ENCODE data around the gene DNAH7. TPM values are rescaled to one million over a fixed set of nuclear protein-coding genes. Genes with fewer than 3 reads are reported as not detected.

DNAH7 gene
- total RNA-seq, 1 donor from 2014 or later: 0.21 TPM

- no peaks in the 10 kb centered on the region for H3K27me3 ChIP-seq
- intact Hi-C loops (cut with DNase I): no loop called here
- DNase-seq (ENCODE audit: low spot score in 2 of 2): no peak
- no peaks in the 10 kb centered on the region for H3K36me3 ChIP-seq
- H3K27ac ChIP-seq: no peak overlapping the region
- H3K4me3 ChIP-seq: no peak overlapping the region
- no peaks in the 10 kb centered on the region for H3K9me3 ChIP-seq
- H3K4me1 ChIP-seq: no peaks in the 10 kb centered on the region
- TF ChIP-seq CTCF (IDR thresholded peaks at IDR 0.05): no peak
Observed at GRCh38 chr2:195830968-195831950, 237.4 kb downstream of the DNAH7 start.

- no peak for DNase-seq (ENCODE audit: low spot score in 2 of 2)
- Histone ChIP-seq H3K27me3 (no peaks in the 10 kb centered on the region), H3K4me1 (no peaks in the 10 kb centered on the region), H3K9me3 (no peaks in the 10 kb centered on the region), H3K36me3 (no peaks in the 10 kb centered on the region), H3K27ac (no peak overlapping the region), H3K4me3 (no peak overlapping the region)
- intact Hi-C loops (cut with DNase I): no loop called here
- TF ChIP-seq CTCF (IDR thresholded peaks at IDR 0.05): no peak
Observed at GRCh38 chr2:195824478-195824877, 244.2 kb downstream of the DNAH7 start.

- no peaks in the 10 kb centered on the region for H3K27me3 ChIP-seq
- no peak overlapping the region for H3K4me3 ChIP-seq
- H3K36me3 ChIP-seq: no peaks in the 10 kb centered on the region
- no peaks in the 10 kb centered on the region for H3K4me1 ChIP-seq
- TF ChIP-seq CTCF (IDR thresholded peaks at IDR 0.05): no peak
- no peak for DNase-seq (ENCODE audit: low spot score in 2 of 2)
- intact Hi-C loops (cut with DNase I): no loop called here
- H3K27ac ChIP-seq: no peak overlapping the region
- H3K9me3 ChIP-seq: no peaks in the 10 kb centered on the region
Observed at GRCh38 chr2:195823206-195823605, 245.4 kb downstream of the DNAH7 start.

GRCh38 chr2:195821566-195821932, 247.1 kb downstream of the DNAH7 start:
- no peak for TF ChIP-seq CTCF (IDR thresholded peaks at IDR 0.05)
- H3K27ac ChIP-seq: no peak overlapping the region
- no peaks in the 10 kb centered on the region for H3K9me3 ChIP-seq
- no peak overlapping the region for H3K4me3 ChIP-seq
- no peaks in the 10 kb centered on the region for H3K4me1 ChIP-seq
- no peaks in the 10 kb centered on the region for H3K36me3 ChIP-seq
- no peak for DNase-seq (ENCODE audit: low spot score in 2 of 2)
- no peaks in the 10 kb centered on the region for H3K27me3 ChIP-seq
- intact Hi-C loops (cut with DNase I): no loop called here

GRCh38 chr2:195820867-195821565, 247.6 kb downstream of the DNAH7 start:
- no peak for DNase-seq (ENCODE audit: low spot score in 2 of 2)
- intact Hi-C loops (cut with DNase I): no loop called here
- H3K9me3 ChIP-seq: no peaks in the 10 kb centered on the region
- no peak overlapping the region for H3K4me3 ChIP-seq
- no peak for TF ChIP-seq CTCF (IDR thresholded peaks at IDR 0.05)
- no peaks in the 10 kb centered on the region for H3K27me3 ChIP-seq
- H3K27ac ChIP-seq: no peak overlapping the region
- H3K4me1 ChIP-seq: no peaks in the 10 kb centered on the region
- no peaks in the 10 kb centered on the region for H3K36me3 ChIP-seq

Measured in ascending aorta (tissue), 2 donors.